ENCODE results near the gene TMEM94.

GRCh38 chr17:75414488-75414887 is 41.9 kb upstream of the TMEM94 start:
- TF ChIP-seq PATZ1 (CRISPR knock-in tag; IDR thresholded peaks at IDR 0.05) (no peak), ZNF121 (CRISPR knock-in tag; IDR thresholded peaks at IDR 0.05) (no peak), SMAD1 (CRISPR knock-in tag; IDR thresholded peaks at IDR 0.05; ENCODE audit: borderline replicate concordance, low read depth) (no peak), NCOA2 (CRISPR knock-in tag; IDR thresholded peaks at IDR 0.05) (no peak), ZNF660 (CRISPR knock-in tag; IDR thresholded peaks at IDR 0.05; ENCODE audit: borderline replicate concordance, low read depth) (no peak), ZNF343 (CRISPR knock-in tag; IDR thresholded peaks at IDR 0.05) (no peak), SKIL (CRISPR knock-in tag; IDR thresholded peaks at IDR 0.05; ENCODE audit: borderline replicate concordance) (no peak), KLF6 (CRISPR knock-in tag; IDR thresholded peaks at IDR 0.05) (no peak), RFX5 (IDR thresholded peaks at IDR 0.05; ENCODE audit: low read depth, low read length) (no peak), ZBTB33 (CRISPR knock-in tag; IDR thresholded peaks at IDR 0.05) (no peak), SMC3 (IDR thresholded peaks at IDR 0.05; ENCODE audit: low read length) (no peak)

Measured in HepG2 (cell line).